Activated B cell treated with CpG ODN at 0.5 μM for 24 hours (primary cell): ENCODE data around the gene ANKS1B. TPM values are rescaled to one million over a fixed set of nuclear protein-coding genes. Genes with fewer than 3 reads are reported as not detected.

Source experiments
- ATAC-seq: fragments of 200-7000 bp; cut with Tn5 transposase; one replicate; pipeline ENCODE4 v1.10.0; 2021; ENCODE audit warnings: low read depth, mild to moderate bottlenecking, moderate library complexity
- CTCF ChIA-PET: fragments of 350-600 bp; sonication (Branson Sonifier 250); formaldehyde crosslinking; loops from one replicate; lab custom pipeline; 2021; ENCODE audit warnings: antibody characterized with exemption; lab: Charles Lee
- POLR2A ChIA-PET: fragments of 350-600 bp; sonication (Branson Sonifier 250); formaldehyde crosslinking; loops from one replicate; lab custom pipeline; 2021; ENCODE audit warnings: antibody characterized with exemption; lab: Charles Lee
- DNase-seq: peaks from one replicate; pipeline ENCODE4 v3.0.0; 2022
- H3K27ac Mint-ChIP-seq: one replicate; pipeline ENCODE4 v1.8.0; 2020; ENCODE audit warnings: mixed read lengths
- H3K27me3 Mint-ChIP-seq: one replicate; pipeline ENCODE4 v1.8.0; 2021; ENCODE audit warnings: mixed read lengths
- H3K36me3 Mint-ChIP-seq: one replicate; pipeline ENCODE4 v1.8.0; 2021; ENCODE audit warnings: low read depth, mixed read lengths
- H3K4me1 Mint-ChIP-seq: one replicate; pipeline ENCODE4 v1.8.0; 2021; ENCODE audit warnings: mixed read lengths
- H3K4me3 Mint-ChIP-seq: one replicate; pipeline ENCODE4 v1.8.0; 2020; ENCODE audit warnings: mild to moderate bottlenecking, mixed read lengths
- H3K9me3 Mint-ChIP-seq: one replicate; pipeline ENCODE4 v1.8.0; 2020; ENCODE audit warnings: mixed read lengths
- CTCF ChIP-seq: fragments of 200-600 bp; IDR thresholded peaks from one replicate; pipeline ENCODE4 v1.8.0; 2022; ENCODE audit warnings: antibody characterized with exemption, mild to moderate bottlenecking
- intact Hi-C: fragments of 100-400 bp; cut with micrococcal nuclease; formaldehyde crosslinking; loops from one replicate; pipeline ENCODE4 v1.15.1; 2024
- total RNA-seq: library from RNA; stranded (reverse); gene quantifications from 2 replicates; pipeline ENCODE4 v1.2.3, GENCODE V29; 2022

ANKS1B gene
- total RNA-seq, 1 donor from 2014 or later, result not detected

GRCh38 chr12:99111600-99111999, 873.1 kb downstream of the ANKS1B start:
- CTCF ChIA-PET, result no interaction called here
- no peaks in the 10 kb centered on the region for H3K9me3 Mint-ChIP-seq
- intact Hi-C loops, result no loop called here
- no peaks in the 10 kb centered on the region for H3K36me3 Mint-ChIP-seq
- POLR2A ChIA-PET, result no interaction called here
- H3K4me1 Mint-ChIP-seq, result no peaks in the 10 kb centered on the region
- no peak for TF ChIP-seq CTCF
- H3K27ac Mint-ChIP-seq, result no peak overlapping the region
- ATAC-seq (no peak), DNase-seq (no peak)
- H3K4me3 Mint-ChIP-seq, result no peak overlapping the region
- H3K27me3 Mint-ChIP-seq, result no peaks in the 10 kb centered on the region

GRCh38 chr12:99110868-99111267, 873.9 kb downstream of the ANKS1B start:
- Mint-ChIP-seq H3K9me3 (no peaks in the 10 kb centered on the region), H3K27me3 (no peaks in the 10 kb centered on the region), H3K4me3 (no peak overlapping the region), H3K27ac (no peak overlapping the region), H3K4me1 (no peaks in the 10 kb centered on the region), H3K36me3 (no peaks in the 10 kb centered on the region)
- DNase-seq (no peak), ATAC-seq (no peak)
- CTCF ChIA-PET, result no interaction called here
- intact Hi-C loops, result no loop called here
- no peak for TF ChIP-seq CTCF
- POLR2A ChIA-PET, result no interaction called here

- ATAC-seq, result no peak
Measured at GRCh38 chr12:99110212-99110611, 874.5 kb downstream of the ANKS1B start.

GRCh38 chr12:99108924-99109323, 875.8 kb downstream of the ANKS1B start:
- intact Hi-C loops, result no loop called here
- Mint-ChIP-seq H3K4me3 (no peak overlapping the region), H3K27ac (no peak overlapping the region), H3K27me3 (no peaks in the 10 kb centered on the region), H3K4me1 (no peaks in the 10 kb centered on the region), H3K36me3 (no peaks in the 10 kb centered on the region), H3K9me3 (no peaks in the 10 kb centered on the region)
- CTCF ChIA-PET, result no interaction called here
- ATAC-seq (no peak), DNase-seq (no peak)
- no peak for TF ChIP-seq CTCF
- POLR2A ChIA-PET, result no interaction called here

More at GRCh38 chr12:99110212-99110611, 874.5 kb downstream of the ANKS1B start:
- Mint-ChIP-seq H3K27ac (no peak overlapping the region), H3K9me3 (no peaks in the 10 kb centered on the region), H3K4me1 (no peaks in the 10 kb centered on the region), H3K36me3 (no peaks in the 10 kb centered on the region), H3K27me3 (no peaks in the 10 kb centered on the region), H3K4me3 (no peak overlapping the region)
- no peak for DNase-seq
- ChIA-PET CTCF (no interaction called here), POLR2A (no interaction called here)
- intact Hi-C loops, result no loop called here
- no peak for TF ChIP-seq CTCF

- intact Hi-C loops, result no loop called here
- H3K4me1 Mint-ChIP-seq, result no peaks in the 10 kb centered on the region
- no peaks in the 10 kb centered on the region for H3K27me3 Mint-ChIP-seq
- H3K27ac Mint-ChIP-seq, result no peak overlapping the region
- TF ChIP-seq CTCF, result no peak
- ATAC-seq (no peak), DNase-seq (no peak)
- no peaks in the 10 kb centered on the region for H3K9me3 Mint-ChIP-seq
- ChIA-PET POLR2A (no interaction called here), CTCF (no interaction called here)
- H3K36me3 Mint-ChIP-seq, result no peaks in the 10 kb centered on the region
- no peak overlapping the region for H3K4me3 Mint-ChIP-seq
Measured at GRCh38 chr12:99099786-99100185, 885.0 kb downstream of the ANKS1B start.
